H1 (cell line): ENCODE data around the gene GPD1L. TPM values are rescaled to one million over a fixed set of nuclear protein-coding genes. Genes with fewer than 3 reads are reported as not detected.

Source experiments
- CBX5 ChIP-seq: fragments of 300-800, 300-1000 bp; sonication (generic); IDR thresholded peaks from 2 replicates; pipeline ENCODE4 v1.7.1; 2016; ENCODE audit warnings: antibody characterized with exemption, low read length, low read depth
- FOSL1 ChIP-seq: IDR thresholded peaks from 2 replicates; pipeline ENCODE4 v1.6.1; 2011; ENCODE audit warnings: mild to moderate bottlenecking, low read depth, low read length, moderate library complexity; ENCODE audit not compliant: insufficient read depth
- SIRT6 ChIP-seq: IDR thresholded peaks from one replicate; pipeline ENCODE4 v1.7.1; 2012; ENCODE audit warnings: low read length, inconsistent platforms
- TCF12 ChIP-seq: IDR thresholded peaks from 2 replicates; pipeline ENCODE4 v1.6.1; 2011; ENCODE audit warnings: low read depth, mild to moderate bottlenecking, low read length
- polyA plus RNA-seq, 7 experiments: library from polyadenylated mRNA; depleted of rRNA in 3 of 7; stranded (reverse) in 5 of 7; unstranded in 2 of 7; fragments of >200 nt in 5 of 7; fragments of 200-250 nt in 2 of 7; gene quantifications; 1 replicate in 5 of 7; 2 replicates in 1 of 7; 4 replicates in 1 of 7; pipeline versions ENCODE4 v1.2.1 to v1.2.3, GENCODE V29; 2011 to 2013; ENCODE audit warnings: missing spikeins in 2 of 7, mixed read lengths in 2 of 7
- total RNA-seq: library from RNA; stranded (reverse); fragmentation: NEBNext Ultra II Directional; extraction: Animal tissue kit (Norgen Biotek cat#: 25700); gene quantifications from 2 replicates; pipeline ENCODE4 v1.2.1, GENCODE V29; 2021
- TF ChIP-seq, protein P1 (sequence below), 3 experiments: IDR thresholded peaks; 1 replicate in 2 of 3; 2 replicates in 1 of 3; pipeline versions ENCODE4 v1.5.1 to v1.6.1; 2011; ENCODE audit warnings: low read length in 3 of 3, mild to moderate bottlenecking in 3 of 3, inconsistent platforms in 2 of 3, low read depth in 1 of 3, moderate library complexity in 1 of 3; ENCODE audit not compliant: insufficient read depth in 1 of 3; ENCODE audit errors: control extremely low read depth in 1 of 3

GPD1L gene
- total and polyA plus RNA-seq, 2 of the 8 experiments (the other 6 are each of a cell fraction or from before 2014, with no cell fraction given): 2.4 to 8.4 TPM

DNA sequence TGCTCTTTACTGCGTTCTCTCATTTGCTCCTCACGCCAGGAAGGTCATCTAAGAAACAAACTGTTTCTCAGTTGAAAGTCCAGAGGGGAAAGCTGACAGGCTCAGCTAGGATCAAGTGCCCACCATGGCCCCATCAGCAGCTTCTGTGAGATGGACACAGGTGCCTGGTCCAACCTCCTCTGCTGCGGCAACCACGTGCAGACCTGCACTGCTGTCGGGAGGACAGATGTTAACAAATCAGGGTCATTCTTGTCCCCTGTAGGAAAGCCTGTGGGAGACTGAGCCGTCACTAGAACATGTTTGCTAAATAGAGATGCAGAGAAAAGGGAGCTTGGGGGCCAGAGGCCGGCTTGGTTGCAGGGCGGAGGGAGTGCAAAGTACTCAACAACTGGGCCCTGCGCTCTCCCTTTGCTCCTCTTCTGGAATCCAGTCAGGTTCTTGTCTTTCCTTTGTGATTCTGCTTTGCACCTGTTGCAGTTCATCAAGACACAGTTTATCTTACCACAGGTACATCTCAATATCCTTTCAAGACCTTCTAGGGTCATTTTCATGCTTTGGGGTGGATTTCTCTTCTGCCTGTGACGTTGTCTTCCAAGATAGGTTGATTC, 20.9 kb downstream of the GPD1L start (continued):
- TF ChIP-seq, protein P1, sequence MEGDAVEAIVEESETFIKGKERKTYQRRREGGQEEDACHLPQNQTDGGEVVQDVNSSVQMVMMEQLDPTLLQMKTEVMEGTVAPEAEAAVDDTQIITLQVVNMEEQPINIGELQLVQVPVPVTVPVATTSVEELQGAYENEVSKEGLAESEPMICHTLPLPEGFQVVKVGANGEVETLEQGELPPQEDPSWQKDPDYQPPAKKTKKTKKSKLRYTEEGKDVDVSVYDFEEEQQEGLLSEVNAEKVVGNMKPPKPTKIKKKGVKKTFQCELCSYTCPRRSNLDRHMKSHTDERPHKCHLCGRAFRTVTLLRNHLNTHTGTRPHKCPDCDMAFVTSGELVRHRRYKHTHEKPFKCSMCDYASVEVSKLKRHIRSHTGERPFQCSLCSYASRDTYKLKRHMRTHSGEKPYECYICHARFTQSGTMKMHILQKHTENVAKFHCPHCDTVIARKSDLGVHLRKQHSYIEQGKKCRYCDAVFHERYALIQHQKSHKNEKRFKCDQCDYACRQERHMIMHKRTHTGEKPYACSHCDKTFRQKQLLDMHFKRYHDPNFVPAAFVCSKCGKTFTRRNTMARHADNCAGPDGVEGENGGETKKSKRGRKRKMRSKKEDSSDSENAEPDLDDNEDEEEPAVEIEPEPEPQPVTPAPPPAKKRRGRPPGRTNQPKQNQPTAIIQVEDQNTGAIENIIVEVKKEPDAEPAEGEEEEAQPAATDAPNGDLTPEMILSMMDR (IDR thresholded peaks at IDR 0.05; ENCODE audit: control extremely low read depth in 1 of 3, insufficient read depth in 1 of 3, low read depth in 1 of 3, low read length in 3 of 3): no peak
- TF ChIP-seq TCF12: no peak
- TF ChIP-seq CBX5: no peak
- no peak for TF ChIP-seq SIRT6
- no peak for TF ChIP-seq FOSL1
